Pancreas (tissue), 10 donors: Measurements from ENCODE around the gene HLF. TPM values are rescaled to one million over a fixed set of nuclear protein-coding genes. Genes with fewer than 3 reads are reported as not detected.

Source experiments
- ATAC-seq, 4 donors: fragments of 200-7000 bp; cut with Tn5 transposase; one replicate each; pipeline versions ENCODE4 v1.8.0 to v1.9.1; 2020; ENCODE audit warnings: mild to moderate bottlenecking in 4 of 4, moderate library complexity in 4 of 4
- DNase-seq, 6 donors: peaks; one replicate each; pipeline ENCODE4 v3.0.0-alpha.2; 2020
- FAIRE-seq: peaks from 2 replicates; lab custom pipeline; 2012; peaks lifted over from hg19 to GRCh38; lab: Jason Lieb, UNC
- H3K27ac ChIP-seq, 4 donors: fragments of 200-600 bp; sonication (generic); 1 replicate in 3 of 4; 2 replicates in 1 of 4; pipeline versions ENCODE4 v1.5.0 to v1.8.0; 2020
- H3K27me3 ChIP-seq, 4 donors: fragments of 200-600 bp; one replicate each; pipeline ENCODE4 v1.8.0; 2021
- H3K36me3 ChIP-seq, 3 donors: fragments of 200-600 bp; sonication (generic) in 1 of 3; one replicate each; pipeline versions ENCODE4 v1.5.0 to v1.8.0; 2020 to 2021
- H3K4me1 ChIP-seq, 3 donors: fragments of 200-600 bp; one replicate each; pipeline ENCODE4 v1.8.0; 2021
- H3K4me3 ChIP-seq, 4 donors: fragments of 200-600 bp; sonication (generic) in 2 of 4; one replicate each; pipeline versions ENCODE4 v1.5.0 to v1.8.0; 2020 to 2021
- H3K9me3 ChIP-seq, 4 donors: fragments of 200-600 bp; one replicate each; pipeline ENCODE4 v1.8.0; 2021
- CTCF ChIP-seq, 4 donors: fragments of 200-600 bp; sonication (generic) in 3 of 4; IDR thresholded peaks; one replicate each; pipeline versions ENCODE4 v1.5.0 to v1.8.0; 2021; ENCODE audit warnings: antibody characterized with exemption in 4 of 4
- WGBS, 2 donors: extraction: QIAGEN DNeasy Blood & Tissue Kit; methylation state at CpG; one replicate each; pipeline ENCODE4 v1.1.7; 2013; 5-methylcytosine and 5-hydroxymethylcytosine counted together
- intact Hi-C, 3 donors: fragments of 100-400 bp; cut with DNase I; formaldehyde crosslinking; loops; one replicate each; pipeline versions ENCODE4 v1.11.1 to v1.14.2; 2022
- polyA plus RNA-seq, 2 donors: library from polyadenylated mRNA; stranded (reverse); fragments of 200-250 nt; gene quantifications; one replicate each; pipeline ENCODE4 v1.2.3, GENCODE V29; 2013
- total RNA-seq, 6 donors: library from RNA; stranded (reverse); fragmentation: NEBNext Ultra II Directional in 4 of 6; extraction: Animal tissue kit (Norgen Biotek cat#: 25700) in 4 of 6; gene quantifications; one replicate each; pipeline versions ENCODE4 v1.2.1 to v1.2.4, GENCODE V29; 2021 to 2023
- donor health status: healthy with polysubstance abuse.
- donor health status: DM: no; HTN: no; CAD: no; lungs with moderate emphysema.
- donor health status: DM: no; HTN: no; CAD: no.
- donor health status: control.
- donor health status: control.
- donor health status: Bipolar disorder and iron deficiency.
- donor health status: DM: yes; HTN: yes; CAD: no.
- donor health status: DM: no; HTN: no; CAD: no.
- donor health status: DM: no; HTN: no; CAD: no.
- donor health status: DM: yes; HTN: yes; CAD: no.

The HLF gene
- total and polyA plus RNA-seq, 8 donors, result 1.2 to 4.6 (median 2.2) TPM

GRCh38 chr17:55300479-55301290, 35.9 kb downstream of the HLF start:
- intact Hi-C loops, result no loop called here
- Histone ChIP-seq H3K9me3 (no peaks in the 10 kb centered on the region), H3K4me1 (peaks cover 0 to 2% (median 0%) of the 10 kb centered on the region in 3 donors), H3K27ac (no peak overlapping the region), H3K4me3 (no peak overlapping the region), H3K27me3 (no peaks in the 10 kb centered on the region), H3K36me3 (no peaks in the 10 kb centered on the region)
- 88 to 96% methylated on average over 6 of the region's 6 CpGs for WGBS, 2 donors
- FAIRE-seq, result no peak
- ATAC-seq, result no peak
- DNase-seq, result no peak
- no peak for TF ChIP-seq CTCF (IDR thresholded peaks at IDR 0.05)

GRCh38 chr17:55301521-55302406, 37.0 kb downstream of the HLF start:
- 65% methylated on average over 6 of the region's 6 CpGs for WGBS, 2 donors
- DNase-seq, result peak in 3 of 6 donors; percentile 23 to 29 (median 26)
- H3K9me3 ChIP-seq, result no peaks in the 10 kb centered on the region
- H3K4me1 ChIP-seq, result peaks cover 0 to 9% (median 5%) of the 10 kb centered on the region in 3 donors
- intact Hi-C loops, result no loop called here
- H3K27me3 ChIP-seq, result no peaks in the 10 kb centered on the region
- no peak for TF ChIP-seq CTCF (IDR thresholded peaks at IDR 0.05)
- H3K27ac ChIP-seq, result no peak overlapping the region
- H3K36me3 ChIP-seq, result no peaks in the 10 kb centered on the region
- FAIRE-seq, result no peak
- H3K4me3 ChIP-seq, result no peak overlapping the region
- peak; percentile 30 to 49 (median 34) for ATAC-seq

- Histone ChIP-seq H3K27me3 (no peaks in the 10 kb centered on the region), H3K4me1 (peaks cover 0 to 10% (median 5%) of the 10 kb centered on the region in 3 donors), H3K27ac (no peak overlapping the region), H3K4me3 (no peak overlapping the region), H3K9me3 (no peaks in the 10 kb centered on the region), H3K36me3 (no peaks in the 10 kb centered on the region)
- DNase-seq (no peak), ATAC-seq (no peak), FAIRE-seq (no peak)
- no peak for TF ChIP-seq CTCF (IDR thresholded peaks at IDR 0.05)
- intact Hi-C loops, result no loop called here
- WGBS, 2 donors, result 59 to 64% methylated on average over 6 of the region's 6 CpGs
These were observed 37.6 kb downstream of the HLF start for GRCh38 chr17:55302407-55302787.

GRCh38 chr17:55303008-55303493, 38.3 kb downstream of the HLF start:
- ATAC-seq (no peak), FAIRE-seq (no peak)
- 90 to 100% methylated on average over 3 of the region's 3 CpGs for WGBS, 2 donors

More at GRCh38 chr17:55303008-55303493, 38.3 kb downstream of the HLF start:
- TF ChIP-seq CTCF (IDR thresholded peaks at IDR 0.05), result no peak
- Histone ChIP-seq H3K4me3 (no peak overlapping the region), H3K36me3 (no peaks in the 10 kb centered on the region), H3K27me3 (no peaks in the 10 kb centered on the region), H3K9me3 (no peaks in the 10 kb centered on the region), H3K4me1 (peaks cover 0 to 10% (median 5%) of the 10 kb centered on the region in 3 donors), H3K27ac (no peak overlapping the region)
- intact Hi-C loops, result no loop called here
- no peak for DNase-seq
